Limb (tissue), 2 donors: ENCODE results near the gene TARBP1.
"Not testable (repeated sequence)": the region's sequence is repeated elsewhere in the genome, so short reads cannot be mapped to it uniquely, and the experiment has no call there.

Experiments used
- DNase-seq, 2 donors: peaks; one replicate each; pipeline ENCODE4 v3.0.0-alpha.2; 2016; ENCODE audit errors: extremely low spot score in 2 of 2

TARBP1 gene

GRCh38 chr1:234478481-234479309 lies at the start of gene TARBP1:
Gene TARBP1 (minus strand): TSS chr1:234479179. CDS start chr1:234479103, 76 bp downstream.
- peak; percentile 75 to 87 for DNase-seq

GRCh38 chr1:234528074-234528865 lies 49.3 kb upstream of the TARBP1 start:
- no peak for DNase-seq

GRCh38 chr1:234527346-234527745 lies 48.4 kb upstream of the TARBP1 start:
- DNase-seq, result no peak

GRCh38 chr1:234526922-234527321 lies 47.9 kb upstream of the TARBP1 start:
- DNase-seq, result no peak

GRCh38 chr1:234525099-234525799 lies 46.3 kb upstream of the TARBP1 start:
- DNase-seq, result no peak

GRCh38 chr1:234521836-234522235 lies 42.9 kb upstream of the TARBP1 start:
- no peak for DNase-seq

- no peak for DNase-seq
These were observed 42.2 kb upstream of the TARBP1 start for GRCh38 chr1:234520908-234521817.

GRCh38 chr1:234519506-234519905 lies 40.5 kb upstream of the TARBP1 start:
- DNase-seq, result no peak

GRCh38 chr1:234518876-234519275 lies 39.9 kb upstream of the TARBP1 start:
- no peak for DNase-seq

- not testable (repeated sequence) for DNase-seq
These were observed 39.1 kb upstream of the TARBP1 start for GRCh38 chr1:234518086-234518485.

- no peak for DNase-seq
These were observed 38.3 kb upstream of the TARBP1 start for GRCh38 chr1:234517110-234517802.

- DNase-seq, result no peak
These were observed 36.9 kb upstream of the TARBP1 start for GRCh38 chr1:234515821-234516241.

GRCh38 chr1:234515411-234515810 lies 36.4 kb upstream of the TARBP1 start:
- DNase-seq, result no peak

GRCh38 chr1:234512451-234512861 lies 33.5 kb upstream of the TARBP1 start:
- DNase-seq, result no peak

- no peak for DNase-seq
These were observed 30.7 kb upstream of the TARBP1 start for GRCh38 chr1:234509457-234510328.

- no peak for DNase-seq
These were observed 28.8 kb upstream of the TARBP1 start for GRCh38 chr1:234507626-234508387.

- no peak for DNase-seq
These were observed 28.1 kb upstream of the TARBP1 start for GRCh38 chr1:234507089-234507488.

GRCh38 chr1:234505769-234506102 lies 26.8 kb upstream of the TARBP1 start:
- DNase-seq, result no peak
